HEK293 (cell line): ENCODE results near the gene ZFP36L1.

Experiments
- BCL11A ChIP-seq: fragments of 450-650 bp; formaldehyde crosslinking; IDR thresholded peaks from 2 replicates; pipeline ENCODE4 v1.5.1; 2016; ENCODE audit warnings: low read depth, missing biosample characterization, missing genetic modification characterization
- GLI4 ChIP-seq: fragments of 450-650 bp; formaldehyde crosslinking; IDR thresholded peaks from 2 replicates; pipeline ENCODE4 v1.5.1; 2016; ENCODE audit warnings: missing biosample characterization, missing genetic modification characterization
- HOXC10 ChIP-seq: sonication (generic); formaldehyde crosslinking; IDR thresholded peaks from 2 replicates; pipeline ENCODE4 v1.8.1; 2023; ENCODE audit warnings: mild to moderate bottlenecking, missing genetic modification reagents
- KLF16 ChIP-seq: fragments of 450-650 bp; formaldehyde crosslinking; IDR thresholded peaks from 2 replicates; pipeline ENCODE4 v1.5.1; 2017; ENCODE audit warnings: missing biosample characterization, missing genetic modification characterization
- SP2 ChIP-seq: fragments of 450-650 bp; formaldehyde crosslinking; IDR thresholded peaks from 2 replicates; pipeline ENCODE4 v1.5.1; 2016; ENCODE audit warnings: missing biosample characterization, missing genetic modification characterization
- YY1 ChIP-seq: fragments of 450-650 bp; formaldehyde crosslinking; IDR thresholded peaks from 2 replicates; pipeline ENCODE4 v1.5.1; 2018; ENCODE audit warnings: missing biosample characterization, missing genetic modification characterization
- ZFP37 ChIP-seq: fragments of 450-650 bp; formaldehyde crosslinking; IDR thresholded peaks from 2 replicates; pipeline ENCODE4 v1.5.1; 2016; ENCODE audit warnings: missing biosample characterization, missing genetic modification characterization
- ZNF169 ChIP-seq: fragments of 450-650 bp; formaldehyde crosslinking; IDR thresholded peaks from 2 replicates; pipeline ENCODE4 v1.5.1; 2016; ENCODE audit warnings: missing biosample characterization, missing genetic modification characterization
- ZNF2 ChIP-seq: fragments of 450-650 bp; formaldehyde crosslinking; IDR thresholded peaks from 2 replicates; pipeline ENCODE4 v1.5.1; 2016; ENCODE audit warnings: missing biosample characterization, missing genetic modification characterization
- ZNF223 ChIP-seq: fragments of 450-650 bp; formaldehyde crosslinking; IDR thresholded peaks from 2 replicates; pipeline ENCODE4 v1.5.1; 2016; ENCODE audit warnings: missing biosample characterization, missing genetic modification characterization
- ZNF335 ChIP-seq: fragments of 450-650 bp; formaldehyde crosslinking; conservative IDR thresholded peaks from 2 replicates; pipeline ENCODE4 v1.5.1; 2016; ENCODE audit warnings: missing biosample characterization, missing genetic modification characterization
- ZNF362 ChIP-seq: fragments of 450-650 bp; formaldehyde crosslinking; IDR thresholded peaks from 2 replicates; pipeline ENCODE4 v1.5.1; 2016; ENCODE audit warnings: missing biosample characterization, missing genetic modification characterization
- ZNF366 ChIP-seq: fragments of 450-650 bp; formaldehyde crosslinking; conservative IDR thresholded peaks from 2 replicates; pipeline ENCODE4 v1.5.1; 2016; ENCODE audit warnings: missing biosample characterization, missing genetic modification characterization
- ZNF398 ChIP-seq: fragments of 450-650 bp; formaldehyde crosslinking; IDR thresholded peaks from 2 replicates; pipeline ENCODE4 v1.5.1; 2017; ENCODE audit warnings: missing biosample characterization, missing genetic modification characterization
- ZNF530 ChIP-seq: fragments of 450-650 bp; formaldehyde crosslinking; IDR thresholded peaks from 2 replicates; pipeline ENCODE4 v1.5.1; 2016; ENCODE audit warnings: low read depth, missing biosample characterization, missing genetic modification characterization
- ZNF776 ChIP-seq: fragments of 450-650 bp; formaldehyde crosslinking; IDR thresholded peaks from 2 replicates; pipeline ENCODE4 v1.5.0; 2017; ENCODE audit warnings: missing biosample characterization, missing genetic modification characterization, borderline replicate concordance
- TF ChIP-seq, protein P1 (sequence below): fragments of 450-650 bp; formaldehyde crosslinking; IDR thresholded peaks from 2 replicates; pipeline ENCODE4 v1.5.1; 2017; ENCODE audit warnings: missing biosample characterization, missing genetic modification characterization
- TF ChIP-seq, protein P2 (sequence below): fragments of 450-650 bp; formaldehyde crosslinking; IDR thresholded peaks from 2 replicates; pipeline ENCODE4 v1.5.1; 2016; ENCODE audit warnings: missing biosample characterization, missing genetic modification characterization
- TF ChIP-seq, protein P3 (sequence below): fragments of 450-650 bp; formaldehyde crosslinking; IDR thresholded peaks from 2 replicates; pipeline ENCODE4 v1.5.1; 2016; ENCODE audit warnings: missing biosample characterization, missing genetic modification characterization
- TF ChIP-seq, protein P4 (sequence below): fragments of 450-650 bp; formaldehyde crosslinking; IDR thresholded peaks from 2 replicates; pipeline ENCODE4 v1.5.1; 2016; ENCODE audit warnings: missing biosample characterization, missing genetic modification characterization
- TF ChIP-seq, protein P5 (sequence below): fragments of 450-650 bp; formaldehyde crosslinking; IDR thresholded peaks from 2 replicates; pipeline ENCODE4 v1.5.1; 2016; ENCODE audit warnings: missing biosample characterization, missing genetic modification characterization
- TF ChIP-seq, protein P6 (sequence below): fragments of 450-650 bp; formaldehyde crosslinking; IDR thresholded peaks from 2 replicates; pipeline ENCODE4 v1.5.1; 2016; ENCODE audit warnings: missing biosample characterization, missing genetic modification characterization

The ZFP36L1 gene

DNA sequence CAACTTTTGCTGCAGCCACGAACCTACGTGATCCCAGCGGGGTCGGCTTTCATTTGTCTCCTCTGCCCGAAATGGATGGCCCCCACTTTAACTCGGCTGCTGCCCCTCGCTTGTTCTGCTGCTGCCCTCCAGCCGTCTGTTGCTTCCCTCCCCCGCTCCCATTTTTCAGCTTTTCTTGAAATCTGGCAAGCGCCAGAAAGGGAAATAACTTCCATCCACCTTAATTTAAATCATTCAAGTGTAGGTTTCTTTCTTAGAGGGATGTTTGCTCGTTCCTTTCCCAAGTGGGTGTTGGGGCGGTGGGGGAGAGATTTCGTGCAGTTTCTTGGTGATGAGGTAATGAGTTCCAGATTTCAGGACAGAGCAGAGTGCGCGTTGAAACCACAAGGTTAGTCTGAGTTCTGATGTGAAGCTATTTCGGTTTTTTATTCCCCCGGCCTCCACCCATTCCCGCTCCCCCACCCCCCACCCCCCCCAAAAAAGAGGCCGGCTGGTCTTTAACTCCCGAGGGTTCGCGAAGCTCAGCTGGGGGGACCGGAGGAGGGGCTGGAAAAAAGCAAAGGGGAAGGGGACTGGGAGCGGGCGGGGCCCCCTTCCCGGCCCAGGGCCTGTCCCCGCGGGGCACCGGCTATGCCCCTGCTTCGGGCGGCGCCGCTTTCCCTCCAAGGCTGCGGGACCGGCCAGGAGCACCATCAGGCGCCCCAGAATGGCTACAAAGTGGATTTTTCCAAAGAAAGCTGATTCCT lies 2.2 kb upstream of the ZFP36L1 start (continued):
- TF ChIP-seq ZFP37 (tag by site-specific recombination) (no peak), YY1 (no peak), ZNF398 (peak; percentile 78), ZNF169 (tag by site-specific recombination) (no peak), ZNF776 (tag by site-specific recombination) (no peak), ZNF335 (tag by site-specific recombination) (peak; percentile 7), BCL11A (tag by site-specific recombination) (no peak), ZNF223 (tag by site-specific recombination) (no peak), SP2 (tag by site-specific recombination) (no peak), KLF16 (tag by site-specific recombination) (no peak), GLI4 (tag by site-specific recombination) (no peak), HOXC10 (no peak), ZNF530 (no peak), ZNF2 (no peak), ZNF366 (tag by site-specific recombination) (peak; percentile 74; the same call in 1 of the 2 replicates), ZNF362 (tag by site-specific recombination) (0 out of 2 replicates have a peak, but pooled peaks have one; percentile 5)
- TF ChIP-seq, protein P1, sequence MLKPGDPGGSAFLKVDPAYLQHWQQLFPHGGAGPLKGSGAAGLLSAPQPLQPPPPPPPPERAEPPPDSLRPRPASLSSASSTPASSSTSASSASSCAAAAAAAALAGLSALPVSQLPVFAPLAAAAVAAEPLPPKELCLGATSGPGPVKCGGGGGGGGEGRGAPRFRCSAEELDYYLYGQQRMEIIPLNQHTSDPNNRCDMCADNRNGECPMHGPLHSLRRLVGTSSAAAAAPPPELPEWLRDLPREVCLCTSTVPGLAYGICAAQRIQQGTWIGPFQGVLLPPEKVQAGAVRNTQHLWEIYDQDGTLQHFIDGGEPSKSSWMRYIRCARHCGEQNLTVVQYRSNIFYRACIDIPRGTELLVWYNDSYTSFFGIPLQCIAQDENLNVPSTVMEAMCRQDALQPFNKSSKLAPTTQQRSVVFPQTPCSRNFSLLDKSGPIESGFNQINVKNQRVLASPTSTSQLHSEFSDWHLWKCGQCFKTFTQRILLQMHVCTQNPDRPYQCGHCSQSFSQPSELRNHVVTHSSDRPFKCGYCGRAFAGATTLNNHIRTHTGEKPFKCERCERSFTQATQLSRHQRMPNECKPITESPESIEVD (tag by site-specific recombination): peak; percentile 70; the same call in 1 of the 2 replicates
- TF ChIP-seq, protein P2, sequence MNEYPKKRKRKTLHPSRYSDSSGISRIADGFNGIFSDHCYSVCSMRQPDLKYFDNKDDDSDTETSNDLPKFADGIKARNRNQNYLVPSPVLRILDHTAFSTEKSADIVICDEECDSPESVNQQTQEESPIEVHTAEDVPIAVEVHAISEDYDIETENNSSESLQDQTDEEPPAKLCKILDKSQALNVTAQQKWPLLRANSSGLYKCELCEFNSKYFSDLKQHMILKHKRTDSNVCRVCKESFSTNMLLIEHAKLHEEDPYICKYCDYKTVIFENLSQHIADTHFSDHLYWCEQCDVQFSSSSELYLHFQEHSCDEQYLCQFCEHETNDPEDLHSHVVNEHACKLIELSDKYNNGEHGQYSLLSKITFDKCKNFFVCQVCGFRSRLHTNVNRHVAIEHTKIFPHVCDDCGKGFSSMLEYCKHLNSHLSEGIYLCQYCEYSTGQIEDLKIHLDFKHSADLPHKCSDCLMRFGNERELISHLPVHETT (tag by site-specific recombination): no peak
- TF ChIP-seq, protein P3, sequence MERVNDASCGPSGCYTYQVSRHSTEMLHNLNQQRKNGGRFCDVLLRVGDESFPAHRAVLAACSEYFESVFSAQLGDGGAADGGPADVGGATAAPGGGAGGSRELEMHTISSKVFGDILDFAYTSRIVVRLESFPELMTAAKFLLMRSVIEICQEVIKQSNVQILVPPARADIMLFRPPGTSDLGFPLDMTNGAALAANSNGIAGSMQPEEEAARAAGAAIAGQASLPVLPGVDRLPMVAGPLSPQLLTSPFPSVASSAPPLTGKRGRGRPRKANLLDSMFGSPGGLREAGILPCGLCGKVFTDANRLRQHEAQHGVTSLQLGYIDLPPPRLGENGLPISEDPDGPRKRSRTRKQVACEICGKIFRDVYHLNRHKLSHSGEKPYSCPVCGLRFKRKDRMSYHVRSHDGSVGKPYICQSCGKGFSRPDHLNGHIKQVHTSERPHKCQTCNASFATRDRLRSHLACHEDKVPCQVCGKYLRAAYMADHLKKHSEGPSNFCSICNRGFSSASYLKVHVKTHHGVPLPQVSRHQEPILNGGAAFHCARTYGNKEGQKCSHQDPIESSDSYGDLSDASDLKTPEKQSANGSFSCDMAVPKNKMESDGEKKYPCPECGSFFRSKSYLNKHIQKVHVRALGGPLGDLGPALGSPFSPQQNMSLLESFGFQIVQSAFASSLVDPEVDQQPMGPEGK (tag by site-specific recombination): peak; percentile 37
- TF ChIP-seq, protein P4, sequence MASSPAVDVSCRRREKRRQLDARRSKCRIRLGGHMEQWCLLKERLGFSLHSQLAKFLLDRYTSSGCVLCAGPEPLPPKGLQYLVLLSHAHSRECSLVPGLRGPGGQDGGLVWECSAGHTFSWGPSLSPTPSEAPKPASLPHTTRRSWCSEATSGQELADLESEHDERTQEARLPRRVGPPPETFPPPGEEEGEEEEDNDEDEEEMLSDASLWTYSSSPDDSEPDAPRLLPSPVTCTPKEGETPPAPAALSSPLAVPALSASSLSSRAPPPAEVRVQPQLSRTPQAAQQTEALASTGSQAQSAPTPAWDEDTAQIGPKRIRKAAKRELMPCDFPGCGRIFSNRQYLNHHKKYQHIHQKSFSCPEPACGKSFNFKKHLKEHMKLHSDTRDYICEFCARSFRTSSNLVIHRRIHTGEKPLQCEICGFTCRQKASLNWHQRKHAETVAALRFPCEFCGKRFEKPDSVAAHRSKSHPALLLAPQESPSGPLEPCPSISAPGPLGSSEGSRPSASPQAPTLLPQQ (tag by site-specific recombination): no peak
- TF ChIP-seq, protein P5, sequence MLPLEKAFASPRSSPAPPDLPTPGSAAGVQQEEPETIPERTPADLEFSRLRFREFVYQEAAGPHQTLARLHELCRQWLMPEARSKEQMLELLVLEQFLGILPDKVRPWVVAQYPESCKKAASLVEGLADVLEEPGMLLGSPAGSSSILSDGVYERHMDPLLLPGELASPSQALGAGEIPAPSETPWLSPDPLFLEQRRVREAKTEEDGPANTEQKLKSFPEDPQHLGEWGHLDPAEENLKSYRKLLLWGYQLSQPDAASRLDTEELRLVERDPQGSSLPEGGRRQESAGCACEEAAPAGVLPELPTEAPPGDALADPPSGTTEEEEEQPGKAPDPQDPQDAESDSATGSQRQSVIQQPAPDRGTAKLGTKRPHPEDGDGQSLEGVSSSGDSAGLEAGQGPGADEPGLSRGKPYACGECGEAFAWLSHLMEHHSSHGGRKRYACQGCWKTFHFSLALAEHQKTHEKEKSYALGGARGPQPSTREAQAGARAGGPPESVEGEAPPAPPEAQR (tag by site-specific recombination): no peak
- TF ChIP-seq, protein P6, sequence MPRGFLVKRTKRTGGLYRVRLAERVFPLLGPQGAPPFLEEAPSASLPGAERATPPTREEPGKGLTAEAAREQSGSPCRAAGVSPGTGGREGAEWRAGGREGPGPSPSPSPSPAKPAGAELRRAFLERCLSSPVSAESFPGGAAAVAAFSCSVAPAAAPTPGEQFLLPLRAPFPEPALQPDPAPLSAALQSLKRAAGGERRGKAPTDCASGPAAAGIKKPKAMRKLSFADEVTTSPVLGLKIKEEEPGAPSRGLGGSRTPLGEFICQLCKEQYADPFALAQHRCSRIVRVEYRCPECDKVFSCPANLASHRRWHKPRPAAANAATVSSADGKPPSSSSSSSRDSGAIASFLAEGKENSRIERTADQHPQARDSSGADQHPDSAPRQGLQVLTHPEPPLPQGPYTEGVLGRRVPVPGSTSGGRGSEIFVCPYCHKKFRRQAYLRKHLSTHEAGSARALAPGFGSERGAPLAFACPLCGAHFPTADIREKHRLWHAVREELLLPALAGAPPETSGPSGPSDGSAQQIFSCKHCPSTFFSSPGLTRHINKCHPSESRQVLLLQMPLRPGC: peak; percentile 39; the same call in 1 of the 2 replicates
